ENCODE data around the gene NKAPL.
A peak's percentile ranks its signal among the peaks of the same experiment; 100 is the strongest.

NKAPL gene

GRCh38 chr6:28258877-28259777, at the start of gene NKAPL:
Gene NKAPL, plus strand, starts transcription at chr6:28259297. Its CDS starts 75 bp downstream, at chr6:28259372.
- peaks cover 4% of the 10 kb centered on the region for H3K4me1 Mint-ChIP-seq (ENCODE audit: low read depth)
- peaks cover 12% of the 10 kb centered on the region for H3K27me3 Mint-ChIP-seq (ENCODE audit: low read depth)
- H3K4me3 Mint-ChIP-seq, result peak within 1 kb of the TSS; percentile 13
- DNase-seq (ENCODE audit: low spot score), result peak; percentile 45
- H3K36me3 Mint-ChIP-seq (ENCODE audit: low read depth), result peaks cover 8% of the 10 kb centered on the region
- no peak within 1 kb of the TSS for H3K27ac Mint-ChIP-seq
- H3K9me3 Mint-ChIP-seq, result peaks cover 9% of the 10 kb centered on the region

- no peak for DNase-seq (ENCODE audit: low spot score)
- H3K27ac Mint-ChIP-seq, result no peak overlapping the region
- peaks cover 93% of the 10 kb centered on the region for H3K27me3 Mint-ChIP-seq (ENCODE audit: low read depth)
- H3K4me3 Mint-ChIP-seq, result no peak overlapping the region
- H3K9me3 Mint-ChIP-seq, result no peaks in the 10 kb centered on the region
- H3K4me1 Mint-ChIP-seq (ENCODE audit: low read depth), result peaks cover 32% of the 10 kb centered on the region
- H3K36me3 Mint-ChIP-seq (ENCODE audit: low read depth), result no peaks in the 10 kb centered on the region
These were observed 49.2 kb upstream of the NKAPL start for GRCh38 chr6:28209753-28210535.

GRCh38 chr6:28211840-28212509, 47.1 kb upstream of the NKAPL start:
- Mint-ChIP-seq H3K9me3 (no peaks in the 10 kb centered on the region), H3K4me1 (ENCODE audit: low read depth) (peaks cover 39% of the 10 kb centered on the region), H3K36me3 (ENCODE audit: low read depth) (no peaks in the 10 kb centered on the region), H3K27ac (peak overlapping the region; percentile 6), H3K27me3 (ENCODE audit: low read depth) (peaks cover 89% of the 10 kb centered on the region), H3K4me3 (peak overlapping the region; percentile 83)
- DNase-seq (ENCODE audit: low spot score), result no peak

- Mint-ChIP-seq H3K9me3 (no peaks in the 10 kb centered on the region), H3K27ac (peak overlapping the region; percentile 6), H3K27me3 (ENCODE audit: low read depth) (peaks cover 82% of the 10 kb centered on the region), H3K36me3 (ENCODE audit: low read depth) (no peaks in the 10 kb centered on the region), H3K4me3 (peak overlapping the region; percentile 83), H3K4me1 (ENCODE audit: low read depth) (peaks cover 34% of the 10 kb centered on the region)
- peak; percentile 67 for DNase-seq (ENCODE audit: low spot score)
These were observed 46.4 kb upstream of the NKAPL start for GRCh38 chr6:28212510-28213212.

- no peaks in the 10 kb centered on the region for H3K9me3 Mint-ChIP-seq
- no peak for DNase-seq (ENCODE audit: low spot score)
- no peaks in the 10 kb centered on the region for H3K36me3 Mint-ChIP-seq (ENCODE audit: low read depth)
- peaks cover 79% of the 10 kb centered on the region for H3K27me3 Mint-ChIP-seq (ENCODE audit: low read depth)
- no peak overlapping the region for H3K27ac Mint-ChIP-seq
- peaks cover 29% of the 10 kb centered on the region for H3K4me1 Mint-ChIP-seq (ENCODE audit: low read depth)
- peak overlapping the region; percentile 83 for H3K4me3 Mint-ChIP-seq
These were observed 45.9 kb upstream of the NKAPL start for GRCh38 chr6:28213213-28213523.

GRCh38 chr6:28215425-28215824, 43.7 kb upstream of the NKAPL start:
- Mint-ChIP-seq H3K4me3 (peak overlapping the region; percentile 5), H3K9me3 (no peaks in the 10 kb centered on the region), H3K36me3 (ENCODE audit: low read depth) (no peaks in the 10 kb centered on the region), H3K27me3 (ENCODE audit: low read depth) (peaks cover 76% of the 10 kb centered on the region), H3K4me1 (ENCODE audit: low read depth) (peaks cover 31% of the 10 kb centered on the region), H3K27ac (no peak overlapping the region)
- no peak for DNase-seq (ENCODE audit: low spot score)

- Mint-ChIP-seq H3K36me3 (ENCODE audit: low read depth) (peaks cover under 1% of the 10 kb centered on the region), H3K4me3 (peak overlapping the region; percentile 30), H3K27ac (no peak overlapping the region)
These were observed 41.2 kb upstream of the NKAPL start for GRCh38 chr6:28217890-28218289.

GRCh38 chr6:28218312-28219248, 40.5 kb upstream of the NKAPL start:
- no peak for DNase-seq (ENCODE audit: low spot score)
- H3K36me3 Mint-ChIP-seq (ENCODE audit: low read depth), result peaks cover 3% of the 10 kb centered on the region
- H3K27me3 Mint-ChIP-seq (ENCODE audit: low read depth), result peaks cover 75% of the 10 kb centered on the region
- H3K27ac Mint-ChIP-seq, result peak overlapping the region; percentile 31
- peak overlapping the region; percentile 81 for H3K4me3 Mint-ChIP-seq
- H3K9me3 Mint-ChIP-seq, result no peaks in the 10 kb centered on the region
- peaks cover 24% of the 10 kb centered on the region for H3K4me1 Mint-ChIP-seq (ENCODE audit: low read depth)

More at GRCh38 chr6:28217890-28218289, 41.2 kb upstream of the NKAPL start:
- Mint-ChIP-seq H3K4me1 (ENCODE audit: low read depth) (peaks cover 26% of the 10 kb centered on the region), H3K27me3 (ENCODE audit: low read depth) (peaks cover 75% of the 10 kb centered on the region), H3K9me3 (no peaks in the 10 kb centered on the region)
- no peak for DNase-seq (ENCODE audit: low spot score)

- Mint-ChIP-seq H3K9me3 (no peaks in the 10 kb centered on the region), H3K27me3 (ENCODE audit: low read depth) (peaks cover 60% of the 10 kb centered on the region), H3K4me3 (no peak overlapping the region), H3K36me3 (ENCODE audit: low read depth) (peaks cover 3% of the 10 kb centered on the region), H3K27ac (no peak overlapping the region), H3K4me1 (ENCODE audit: low read depth) (peaks cover 24% of the 10 kb centered on the region)
- no peak for DNase-seq (ENCODE audit: low spot score)
These were observed 38.6 kb upstream of the NKAPL start for GRCh38 chr6:28220257-28221133.

GRCh38 chr6:28224131-28225055, 34.7 kb upstream of the NKAPL start:
- Mint-ChIP-seq H3K9me3 (no peaks in the 10 kb centered on the region), H3K36me3 (ENCODE audit: low read depth) (peaks cover 19% of the 10 kb centered on the region), H3K4me1 (ENCODE audit: low read depth) (peaks cover 30% of the 10 kb centered on the region), H3K27ac (peak overlapping the region; percentile 26), H3K4me3 (peak overlapping the region; percentile 90), H3K27me3 (ENCODE audit: low read depth) (peaks cover 37% of the 10 kb centered on the region)
- no peak for DNase-seq (ENCODE audit: low spot score)
